HT-29 (cell line): ENCODE data around the gene GAS1. TPM values are rescaled to one million over a fixed set of nuclear protein-coding genes. Genes with fewer than 3 reads are reported as not detected.

ENCODE experiments used
- DNase-seq: peaks from one replicate; pipeline ENCODE4 v3.0.0-alpha.2; 2015; ENCODE audit warnings: low spot score
- total RNA-seq: library from RNA; depleted of rRNA; stranded (reverse); fragments of >200 nt; shearing (Covaris generic); gene quantifications from 2 replicates; pipeline ENCODE4 v1.2.3, GENCODE V29; 2014

Gene GAS1
- total RNA-seq, 1 experiment from 2014 or later, result 0.03 TPM

DNA sequence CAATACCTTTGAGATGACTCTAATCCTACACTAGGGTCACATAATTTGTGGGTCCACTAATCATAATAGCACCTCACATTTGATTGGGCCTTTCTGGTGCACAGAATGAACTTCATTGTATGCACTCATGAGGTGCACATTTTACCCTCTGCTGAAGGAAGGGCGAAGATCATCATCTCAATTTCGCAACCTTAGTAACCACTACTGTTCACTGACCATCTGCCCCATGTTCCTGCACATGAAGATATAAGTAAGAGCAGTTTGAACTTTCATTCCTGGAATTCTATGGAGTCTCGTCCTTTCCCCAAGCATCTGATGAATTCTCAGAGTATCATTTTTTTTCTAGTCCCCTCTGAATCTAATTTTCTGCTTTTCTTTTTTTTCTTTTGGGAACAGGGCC, 21.2 kb downstream of the GAS1 start:
- no peak for DNase-seq

DNA sequence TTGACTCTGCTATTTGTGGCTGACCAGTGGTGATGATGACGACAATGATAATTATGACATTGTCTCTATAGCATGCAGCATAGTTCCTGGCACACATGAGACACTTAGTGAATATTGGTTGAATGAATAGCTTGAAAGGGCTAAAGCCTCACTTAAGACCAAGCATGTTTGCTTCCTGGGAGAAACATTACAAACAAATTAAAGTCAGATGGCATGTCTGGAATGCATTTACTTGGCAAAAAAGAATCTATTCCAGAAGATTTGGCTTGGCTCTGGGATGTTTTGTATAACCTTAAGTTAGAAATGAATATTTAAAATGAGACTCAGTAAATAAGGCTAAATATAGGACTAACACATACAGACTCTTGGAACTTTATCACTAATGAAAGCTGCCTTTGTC, 21.6 kb downstream of the GAS1 start:
- DNase-seq, result no peak

DNA sequence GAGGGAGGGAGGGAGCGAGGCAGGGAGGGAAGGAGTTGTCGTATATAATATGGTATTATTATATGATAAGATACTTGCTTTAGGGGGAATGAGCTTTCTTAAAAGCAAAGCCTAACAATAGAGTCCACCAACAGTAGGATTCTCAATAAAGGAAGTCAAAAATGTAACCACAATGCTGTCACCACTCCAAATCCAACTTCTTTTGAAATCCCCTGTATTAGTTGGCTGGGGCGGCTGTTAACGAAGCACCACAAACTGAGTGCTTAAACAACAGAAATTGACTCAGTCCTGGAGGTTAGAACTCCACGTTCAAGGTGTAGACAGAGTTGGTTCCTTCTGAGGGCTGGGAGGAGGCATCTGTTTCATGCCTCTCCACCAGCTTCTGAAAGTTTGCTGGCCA, 23.1 kb downstream of the GAS1 start:
- no peak for DNase-seq

DNA sequence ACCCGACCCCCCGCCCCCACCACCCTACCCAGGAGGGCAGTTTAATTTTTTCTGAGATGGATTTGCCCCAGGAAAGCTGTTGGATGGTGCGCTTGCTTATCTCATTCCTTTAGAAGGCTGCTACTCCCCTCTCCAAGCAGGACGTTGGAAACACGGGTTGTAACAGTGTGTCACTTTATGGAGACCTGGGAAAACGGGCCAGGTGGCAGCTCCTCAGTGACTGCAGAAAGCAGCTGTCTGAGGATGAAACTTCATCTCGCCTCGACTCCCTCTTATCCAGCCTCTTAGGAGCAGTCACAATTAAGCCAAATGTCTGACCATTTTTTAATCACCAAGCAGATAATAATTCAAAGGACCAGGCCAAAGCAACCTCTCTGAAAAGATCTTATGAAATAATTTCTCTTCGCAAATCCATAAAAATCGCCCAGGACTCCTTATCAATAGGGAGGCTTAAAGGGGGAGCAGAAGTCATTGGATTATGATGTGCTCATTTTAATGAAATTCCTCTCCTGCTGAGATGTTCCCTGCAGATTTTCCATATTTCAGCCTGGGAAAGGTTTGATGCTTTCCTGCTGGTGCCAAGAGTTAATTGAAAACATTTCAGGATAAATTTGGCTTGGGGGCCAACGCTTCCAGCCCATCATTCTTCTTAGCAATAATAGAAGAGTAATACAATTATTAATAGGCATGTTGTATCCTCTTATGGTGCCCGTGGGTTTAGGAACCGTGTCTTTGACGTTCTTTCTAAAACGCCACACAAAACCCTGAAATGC, 26.0 kb downstream of the GAS1 start:
- DNase-seq, result no peak

DNA sequence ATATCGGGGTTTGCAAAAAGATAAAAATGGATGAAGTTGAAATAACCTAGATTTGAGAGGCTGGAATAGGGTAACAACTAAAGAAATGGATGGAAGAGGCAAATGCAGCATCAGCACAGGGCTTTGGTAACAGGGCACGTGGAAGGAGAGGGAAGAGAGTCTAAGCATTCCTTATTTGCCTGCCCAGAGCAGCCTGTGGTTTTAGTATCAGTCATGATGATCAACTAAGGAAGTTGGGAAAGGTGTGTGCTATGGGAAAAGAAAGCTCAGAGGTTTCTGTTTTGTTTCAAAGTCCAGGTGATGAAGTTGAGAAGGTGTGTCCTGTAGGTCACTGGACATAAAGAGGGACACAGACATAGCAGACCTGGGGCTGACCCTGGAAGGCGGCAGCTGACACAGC, 28.8 kb downstream of the GAS1 start:
- no peak for DNase-seq

DNA sequence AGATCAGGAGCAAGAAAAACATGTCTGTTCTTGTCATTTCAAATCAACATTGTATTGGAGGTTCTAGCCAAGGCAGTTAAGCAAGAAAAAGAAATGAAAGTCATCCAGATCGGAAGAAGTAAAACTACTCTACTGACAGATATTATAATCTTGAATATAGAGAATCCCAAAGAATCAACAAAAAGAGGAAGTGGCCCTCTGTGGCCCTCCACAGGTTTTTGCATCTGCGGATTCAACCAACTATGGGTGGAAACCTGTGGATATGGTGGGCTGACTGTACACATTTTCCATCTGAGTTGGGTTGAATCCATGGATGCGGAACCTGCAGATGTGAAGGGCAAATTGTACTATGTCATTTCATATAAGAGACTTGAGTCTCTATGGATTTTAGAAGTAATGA, 35.1 kb downstream of the GAS1 start:
- DNase-seq, result no peak

DNA sequence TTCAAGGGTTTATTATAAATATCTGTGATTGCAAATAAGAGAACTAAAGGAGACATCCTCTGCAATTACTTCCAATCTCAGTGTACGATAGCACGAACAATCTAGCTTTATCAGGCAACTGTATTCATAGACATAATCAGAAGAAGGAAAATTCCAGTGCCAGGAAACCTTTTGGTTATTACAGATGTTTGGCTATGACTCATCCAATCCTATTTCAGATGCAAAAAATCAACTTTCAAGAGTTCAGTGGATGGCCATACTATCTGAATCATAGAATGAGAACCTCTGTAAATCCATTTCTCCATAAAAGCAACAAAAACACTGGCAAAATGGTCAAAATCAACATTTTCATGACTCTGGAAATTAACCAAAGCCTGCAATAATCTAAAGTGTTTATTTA, 37.9 kb downstream of the GAS1 start:
- DNase-seq, result no peak

DNA sequence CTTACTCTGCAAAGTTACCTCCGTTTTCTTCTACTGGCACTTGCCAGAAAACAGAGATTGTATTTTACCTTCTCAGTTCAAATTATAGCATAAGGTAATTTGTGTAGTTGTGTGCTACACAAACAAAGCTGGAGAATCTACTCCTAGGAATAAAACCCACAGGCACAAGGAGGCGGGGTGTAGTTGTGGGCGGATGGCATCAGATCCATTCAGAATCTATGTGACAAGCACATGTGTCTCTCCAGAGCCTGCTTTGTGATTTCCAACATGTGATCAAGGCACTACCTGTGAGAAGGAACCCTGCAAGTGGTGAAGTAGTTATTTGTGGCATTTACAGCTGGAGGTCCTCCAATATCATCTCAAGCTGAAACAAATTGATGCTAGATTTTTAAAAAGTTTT, 39.0 kb downstream of the GAS1 start:
- no peak for DNase-seq

DNA sequence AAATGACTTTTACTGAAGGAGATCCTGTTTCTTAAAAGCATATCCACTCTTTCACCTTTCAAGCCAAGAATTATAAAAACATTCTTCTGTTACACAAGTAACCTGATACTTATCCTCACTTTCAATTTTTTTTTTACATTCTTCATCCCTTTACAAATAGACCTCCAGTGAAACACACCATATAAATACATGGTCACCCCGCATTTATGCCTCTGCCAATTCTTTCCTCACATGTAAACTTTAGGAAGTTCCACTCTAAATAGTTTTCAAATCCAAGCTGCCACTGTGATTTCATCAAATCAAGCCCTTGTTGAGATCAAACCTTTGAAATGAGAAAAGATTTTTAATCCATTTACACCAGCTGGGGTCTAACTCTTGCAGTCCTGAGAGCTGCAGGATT, 40.0 kb downstream of the GAS1 start:
- DNase-seq, result no peak

DNA sequence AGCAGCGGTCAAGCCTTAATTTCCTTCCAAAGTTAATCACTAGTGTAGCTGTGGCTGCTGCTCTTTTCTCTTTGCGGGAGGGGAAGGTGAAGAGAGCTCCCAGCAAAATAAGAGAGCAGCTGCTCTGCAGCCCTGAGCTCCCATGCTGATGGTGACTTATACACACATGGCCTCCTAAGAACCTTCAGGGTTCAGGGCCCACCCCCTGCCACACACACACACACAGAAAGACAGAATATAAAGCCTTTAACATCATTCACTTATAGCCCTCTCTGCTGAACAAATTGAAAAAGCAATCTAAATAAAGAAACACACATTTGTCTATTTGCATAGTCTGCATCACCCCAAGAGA, 43.6 kb downstream of the GAS1 start:
- DNase-seq, result no peak

DNA sequence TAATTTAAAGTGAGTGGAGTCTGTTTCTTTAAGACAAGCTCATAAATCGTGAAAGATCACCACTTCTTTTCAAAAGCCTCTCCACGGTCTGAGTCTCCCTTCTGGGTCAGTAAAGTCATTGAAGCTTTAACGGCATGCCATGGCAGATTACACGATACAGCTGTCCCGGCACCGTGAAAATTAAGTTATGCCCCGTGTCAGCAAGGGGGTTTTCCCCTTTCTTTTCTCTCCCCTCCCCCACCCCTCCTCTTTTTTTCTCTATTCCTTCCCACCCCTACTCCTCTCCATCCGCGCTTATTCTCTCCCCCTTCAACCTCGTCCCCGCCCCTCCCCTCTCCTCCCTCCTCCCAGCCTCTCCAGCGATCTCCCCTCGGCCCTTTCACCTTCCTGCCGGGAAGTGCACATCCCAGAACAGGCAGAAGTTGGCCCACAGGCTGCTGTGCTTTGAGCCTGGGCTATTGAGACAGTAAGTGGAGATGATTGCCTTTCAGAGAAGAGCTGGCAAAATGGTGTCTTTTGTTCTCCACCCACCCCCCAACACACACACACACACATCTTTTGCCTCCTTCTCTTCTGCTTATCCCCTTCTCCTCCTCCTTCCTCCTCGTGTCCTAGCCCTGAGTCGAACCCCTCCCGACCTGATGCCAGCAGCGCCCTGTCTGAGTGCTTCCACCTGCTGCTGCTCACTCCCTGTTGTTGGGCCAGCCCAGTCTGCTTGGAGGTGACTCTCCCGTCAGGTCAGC, 44.1 kb downstream of the GAS1 start:
- no peak for DNase-seq

DNA sequence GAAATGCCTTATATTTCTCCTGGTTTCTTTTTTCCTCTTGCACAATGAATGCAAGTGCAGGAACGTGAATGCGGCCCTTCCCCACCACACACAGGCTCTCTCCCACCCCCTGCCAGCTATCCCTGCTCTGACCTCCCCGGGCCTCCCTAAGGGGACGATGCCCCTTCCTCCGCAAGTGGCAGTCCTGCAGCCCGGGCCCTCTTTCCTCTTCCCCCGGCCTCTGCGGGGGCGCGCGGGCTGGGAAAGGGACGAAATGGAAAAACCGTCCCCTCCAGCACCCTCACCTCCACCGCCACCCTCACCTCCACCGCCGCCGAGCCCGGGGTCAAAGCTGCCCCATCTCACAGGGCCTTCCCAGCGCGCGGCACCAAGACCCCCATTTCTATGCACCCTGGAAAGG, 44.7 kb downstream of the GAS1 start:
- DNase-seq, result no peak

DNA sequence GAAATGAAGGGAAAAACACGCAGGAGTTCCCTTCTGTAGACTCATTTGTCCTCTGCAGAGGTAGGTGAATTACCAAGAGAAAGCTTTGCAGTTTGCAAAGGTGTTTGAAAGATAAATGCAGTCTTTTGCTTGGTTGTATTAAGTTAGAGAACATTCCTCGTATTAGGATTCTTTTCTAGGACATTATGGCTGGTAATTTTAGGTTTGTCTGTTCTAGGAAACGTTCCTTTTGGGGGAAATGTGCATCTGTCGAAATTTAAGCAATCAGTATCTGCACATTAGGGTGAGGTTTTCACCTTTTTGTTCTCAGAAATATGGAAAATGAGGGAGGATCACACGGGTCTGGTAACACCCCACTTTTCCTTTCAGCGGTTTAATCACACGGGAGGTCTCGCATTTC, 45.1 kb downstream of the GAS1 start:
- no peak for DNase-seq

DNA sequence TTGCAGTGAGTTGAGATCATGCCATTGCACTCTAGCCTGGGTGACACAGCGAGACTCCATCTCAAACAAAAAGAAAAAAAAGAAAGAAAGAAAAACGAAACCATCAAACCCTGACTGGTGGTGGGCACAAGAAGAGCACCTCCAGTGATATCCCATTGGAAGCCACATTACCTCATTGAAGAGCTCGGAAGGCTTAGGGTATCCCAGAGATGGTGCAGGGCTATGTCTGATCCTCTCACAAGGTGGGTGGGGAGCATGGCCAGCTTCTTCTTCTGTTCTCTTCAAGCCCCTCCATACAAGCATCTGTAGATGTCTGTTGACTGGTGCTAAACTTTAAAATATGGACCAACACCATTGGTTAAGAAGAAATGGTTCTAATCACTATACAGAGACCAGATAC, 45.8 kb downstream of the GAS1 start:
- DNase-seq, result no peak
